Left ventricle myocardium inferior (tissue), 1 donor: Measurements from ENCODE around the gene NUB1. TPM values are rescaled to one million over a fixed set of nuclear protein-coding genes. Genes with fewer than 3 reads are reported as not detected.

Source experiments
- DNase-seq: peaks from one replicate; pipeline ENCODE4 v3.0.0-alpha.2; 2020
- H3K27ac ChIP-seq: fragments of 200-600 bp; replicated peaks from 2 replicates; pipeline ENCODE4 v1.8.0; 2021
- H3K27me3 ChIP-seq: fragments of 200-600 bp; 2 replicates; pipeline ENCODE4 v1.8.0; 2021; ENCODE audit warnings: low read depth
- H3K36me3 ChIP-seq: fragments of 200-600 bp; 2 replicates; pipeline ENCODE4 v1.8.0; 2021
- H3K4me1 ChIP-seq: fragments of 200-600 bp; 2 replicates; pipeline ENCODE4 v1.8.0; 2021
- H3K4me3 ChIP-seq: fragments of 200-600 bp; 2 replicates; pipeline ENCODE4 v1.8.0; 2021; ENCODE audit warnings: mild to moderate bottlenecking, moderate library complexity
- H3K9me3 ChIP-seq: fragments of 200-600 bp; replicated peaks from 2 replicates; pipeline ENCODE4 v1.8.0; 2021
- CTCF ChIP-seq: fragments of 200-600 bp; IDR thresholded peaks from 2 replicates; pipeline ENCODE4 v1.8.0; 2021; ENCODE audit warnings: antibody characterized with exemption, mild to moderate bottlenecking, borderline replicate concordance
- intact Hi-C: fragments of 100-400 bp; cut with micrococcal nuclease; formaldehyde crosslinking; loops from one replicate; pipeline ENCODE4 v1.11.0; 2022
- total RNA-seq: library from RNA; stranded (reverse); fragmentation: NEBNext Ultra II Directional; extraction: Animal tissue kit (Norgen Biotek cat#: 25700); gene quantifications from one replicate; pipeline ENCODE4 v1.2.1, GENCODE V29; 2021
- donor health status: DM: no; HTN: yes; CAD: no; lungs with severe emphysema.

Gene NUB1
- total RNA-seq, 1 donor from 2014 or later = 39.5 TPM

DNA sequence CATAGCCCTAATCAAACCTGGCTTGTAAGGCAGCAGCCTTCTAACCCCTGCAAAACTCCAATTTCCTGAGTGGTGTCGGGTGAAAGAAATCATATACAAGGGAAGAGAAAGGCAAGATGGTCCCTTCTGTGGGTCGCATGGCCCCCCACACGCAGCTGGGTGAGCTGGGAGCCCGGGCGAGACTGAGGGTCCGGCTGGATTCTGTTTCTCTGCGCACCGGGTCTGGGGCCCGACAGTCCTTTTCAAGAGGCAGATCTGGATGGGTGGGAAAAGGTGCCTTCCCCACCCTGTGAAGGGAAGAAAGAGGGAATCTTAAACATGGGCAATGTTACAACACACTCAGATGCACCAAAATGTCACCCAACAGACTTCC is 49.7 kb downstream of the NUB1 start:
- intact Hi-C loops = no loop called here

DNA sequence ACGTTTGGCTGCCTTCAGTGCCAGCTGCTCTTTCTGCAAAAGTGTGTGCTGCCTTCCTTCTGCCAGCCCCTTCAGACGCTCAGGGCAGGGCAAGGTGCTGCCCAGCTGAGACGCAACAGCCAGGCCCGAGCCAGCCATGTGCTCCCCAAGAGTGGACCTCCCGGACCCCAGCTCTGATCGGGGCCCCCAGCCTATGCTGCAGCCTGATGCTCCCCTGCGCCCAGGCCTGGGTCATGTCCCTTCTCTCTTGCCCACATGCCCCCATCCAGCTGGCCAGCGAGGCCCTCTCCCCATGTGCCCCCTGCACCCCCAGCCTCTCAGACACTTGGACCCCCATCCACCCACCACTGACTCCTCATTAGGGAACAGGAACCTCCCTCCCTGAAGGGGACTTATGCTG is 50.4 kb downstream of the NUB1 start:
- peaks cover 26% of the 10 kb centered on the region for H3K27me3 ChIP-seq
- H3K4me1 ChIP-seq = no peaks in the 10 kb centered on the region
- H3K9me3 ChIP-seq = no peaks in the 10 kb centered on the region
- H3K27ac ChIP-seq = no peak overlapping the region
- no peak for TF ChIP-seq CTCF
- intact Hi-C loops = no loop called here
- no peaks in the 10 kb centered on the region for H3K36me3 ChIP-seq
- no peak overlapping the region for H3K4me3 ChIP-seq
- no peak for DNase-seq

More for the DNA sequence above, 49.7 kb downstream of the NUB1 start:
- Histone ChIP-seq H3K27me3 (peaks cover 26% of the 10 kb centered on the region), H3K4me1 (no peaks in the 10 kb centered on the region), H3K27ac (no peak overlapping the region), H3K36me3 (no peaks in the 10 kb centered on the region), H3K9me3 (no peaks in the 10 kb centered on the region), H3K4me3 (no peak overlapping the region)
- TF ChIP-seq CTCF = no peak
- no peak for DNase-seq

DNA sequence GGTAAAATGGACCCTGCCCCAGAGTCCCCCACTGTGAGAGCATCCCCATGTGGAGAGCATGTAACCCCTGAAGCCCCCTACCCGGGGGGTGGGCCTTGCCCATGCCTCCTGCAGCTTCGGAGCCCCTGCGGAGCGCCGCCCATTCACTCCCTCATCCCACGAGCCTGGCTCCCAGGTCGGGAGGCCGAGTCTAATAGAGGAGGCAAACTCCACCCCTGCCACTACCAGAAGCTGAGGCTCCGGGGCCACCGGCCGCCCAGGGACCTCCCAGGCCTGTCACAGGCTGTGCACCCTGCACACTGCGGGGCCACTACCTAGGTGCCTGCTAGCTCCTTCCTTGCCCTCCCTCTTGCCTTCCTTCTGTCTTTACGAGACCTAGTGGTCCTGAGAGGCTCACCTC is 50.8 kb downstream of the NUB1 start:
- Histone ChIP-seq H3K27me3 (peaks cover 26% of the 10 kb centered on the region), H3K4me1 (no peaks in the 10 kb centered on the region), H3K36me3 (no peaks in the 10 kb centered on the region), H3K4me3 (no peak overlapping the region), H3K9me3 (no peaks in the 10 kb centered on the region), H3K27ac (no peak overlapping the region)
- intact Hi-C loops = no loop called here
- no peak for DNase-seq
- no peak for TF ChIP-seq CTCF

GRCh38 chr7:151393031-151393977 is 51.7 kb downstream of the NUB1 start:
- TF ChIP-seq CTCF = no peak
- intact Hi-C loops = no loop called here
- Histone ChIP-seq H3K27me3 (peaks cover 26% of the 10 kb centered on the region), H3K27ac (no peak overlapping the region), H3K4me3 (no peak overlapping the region), H3K36me3 (no peaks in the 10 kb centered on the region), H3K9me3 (no peaks in the 10 kb centered on the region), H3K4me1 (no peaks in the 10 kb centered on the region)
- peak; percentile 2 for DNase-seq

GRCh38 chr7:151394076-151395035 is 52.7 kb downstream of the NUB1 start:
- Histone ChIP-seq H3K4me1 (no peaks in the 10 kb centered on the region), H3K27me3 (peaks cover 26% of the 10 kb centered on the region), H3K36me3 (no peaks in the 10 kb centered on the region), H3K27ac (no peak overlapping the region), H3K9me3 (no peaks in the 10 kb centered on the region), H3K4me3 (no peak overlapping the region)
- no peak for TF ChIP-seq CTCF
- intact Hi-C loops = no loop called here
- no peak for DNase-seq
